ENCODE data around the gene CCL21.

DNA sequence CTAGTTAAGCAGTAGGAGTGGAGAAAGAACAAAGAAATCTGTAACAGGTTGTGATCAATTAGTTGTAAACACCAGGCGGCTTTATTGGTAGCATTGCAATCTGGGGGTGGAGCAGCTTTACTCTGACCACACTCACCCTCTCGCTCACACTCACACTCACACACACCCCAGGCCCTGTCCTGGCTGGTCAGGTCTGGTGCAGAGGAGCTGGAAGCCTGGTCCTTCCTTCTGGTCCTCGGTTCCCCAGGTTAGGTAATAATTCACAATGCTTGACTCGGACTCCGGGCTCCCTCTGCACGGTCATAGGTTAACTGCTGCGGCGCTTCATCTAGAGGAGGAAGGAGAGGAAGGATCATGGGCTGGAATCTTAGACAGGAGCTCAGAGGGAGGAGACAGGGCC, 20.4 kb downstream of the CCL21 start:
- no peak for TF ChIP-seq CREB1 (CRISPR knock-in tag; IDR thresholded peaks at IDR 0.05)
- TF ChIP-seq, protein P1, sequence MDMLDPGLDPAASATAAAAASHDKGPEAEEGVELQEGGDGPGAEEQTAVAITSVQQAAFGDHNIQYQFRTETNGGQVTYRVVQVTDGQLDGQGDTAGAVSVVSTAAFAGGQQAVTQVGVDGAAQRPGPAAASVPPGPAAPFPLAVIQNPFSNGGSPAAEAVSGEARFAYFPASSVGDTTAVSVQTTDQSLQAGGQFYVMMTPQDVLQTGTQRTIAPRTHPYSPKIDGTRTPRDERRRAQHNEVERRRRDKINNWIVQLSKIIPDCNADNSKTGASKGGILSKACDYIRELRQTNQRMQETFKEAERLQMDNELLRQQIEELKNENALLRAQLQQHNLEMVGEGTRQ (CRISPR knock-in tag; IDR thresholded peaks at IDR 0.05), result no peak
- no peak for TF ChIP-seq TCF7 (CRISPR knock-in tag; IDR thresholded peaks at IDR 0.05; ENCODE audit: low read depth)
- TF ChIP-seq, protein P2, sequence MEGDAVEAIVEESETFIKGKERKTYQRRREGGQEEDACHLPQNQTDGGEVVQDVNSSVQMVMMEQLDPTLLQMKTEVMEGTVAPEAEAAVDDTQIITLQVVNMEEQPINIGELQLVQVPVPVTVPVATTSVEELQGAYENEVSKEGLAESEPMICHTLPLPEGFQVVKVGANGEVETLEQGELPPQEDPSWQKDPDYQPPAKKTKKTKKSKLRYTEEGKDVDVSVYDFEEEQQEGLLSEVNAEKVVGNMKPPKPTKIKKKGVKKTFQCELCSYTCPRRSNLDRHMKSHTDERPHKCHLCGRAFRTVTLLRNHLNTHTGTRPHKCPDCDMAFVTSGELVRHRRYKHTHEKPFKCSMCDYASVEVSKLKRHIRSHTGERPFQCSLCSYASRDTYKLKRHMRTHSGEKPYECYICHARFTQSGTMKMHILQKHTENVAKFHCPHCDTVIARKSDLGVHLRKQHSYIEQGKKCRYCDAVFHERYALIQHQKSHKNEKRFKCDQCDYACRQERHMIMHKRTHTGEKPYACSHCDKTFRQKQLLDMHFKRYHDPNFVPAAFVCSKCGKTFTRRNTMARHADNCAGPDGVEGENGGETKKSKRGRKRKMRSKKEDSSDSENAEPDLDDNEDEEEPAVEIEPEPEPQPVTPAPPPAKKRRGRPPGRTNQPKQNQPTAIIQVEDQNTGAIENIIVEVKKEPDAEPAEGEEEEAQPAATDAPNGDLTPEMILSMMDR (IDR thresholded peaks at IDR 0.05), result no peak
- TF ChIP-seq, protein P3, sequence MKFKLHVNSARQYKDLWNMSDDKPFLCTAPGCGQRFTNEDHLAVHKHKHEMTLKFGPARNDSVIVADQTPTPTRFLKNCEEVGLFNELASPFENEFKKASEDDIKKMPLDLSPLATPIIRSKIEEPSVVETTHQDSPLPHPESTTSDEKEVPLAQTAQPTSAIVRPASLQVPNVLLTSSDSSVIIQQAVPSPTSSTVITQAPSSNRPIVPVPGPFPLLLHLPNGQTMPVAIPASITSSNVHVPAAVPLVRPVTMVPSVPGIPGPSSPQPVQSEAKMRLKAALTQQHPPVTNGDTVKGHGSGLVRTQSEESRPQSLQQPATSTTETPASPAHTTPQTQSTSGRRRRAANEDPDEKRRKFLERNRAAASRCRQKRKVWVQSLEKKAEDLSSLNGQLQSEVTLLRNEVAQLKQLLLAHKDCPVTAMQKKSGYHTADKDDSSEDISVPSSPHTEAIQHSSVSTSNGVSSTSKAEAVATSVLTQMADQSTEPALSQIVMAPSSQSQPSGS (CRISPR knock-in tag; IDR thresholded peaks at IDR 0.05; ENCODE audit: borderline replicate concordance, low read depth), result no peak
- no peak for TF ChIP-seq ZNF138 (CRISPR knock-in tag; conservative IDR thresholded peaks at IDR 0.05)
- TF ChIP-seq IRF2 (CRISPR knock-in tag; IDR thresholded peaks at IDR 0.05; ENCODE audit: borderline replicate concordance, low read depth), result no peak

Data from WTC11 (cell line).